Thoracic aorta (tissue), 2 donors: Measurements from ENCODE around the gene PCBP2. TPM values are rescaled to one million over a fixed set of nuclear protein-coding genes. Genes with fewer than 3 reads are reported as not detected.

Experiments
- ATAC-seq: fragments of 150-250 bp; one replicate; pipeline ENCODE4 v1.8.0; 2017; ENCODE audit warnings: low read depth; ENCODE audit not compliant: insufficient number of reproducible peaks, low FRiP score
- DNase-seq: peaks from one replicate; pipeline ENCODE4 v3.0.0-alpha.2; 2020; ENCODE audit warnings: low spot score
- H3K27ac ChIP-seq, 2 donors: fragments of 200-600 bp; sonication (generic); 1 replicate in 1 of 2; 2 replicates in 1 of 2; pipeline ENCODE4 v1.5.1; 2016; ENCODE audit warnings: mild to moderate bottlenecking in 2 of 2, moderate library complexity in 2 of 2
- H3K27me3 ChIP-seq: fragments of 200-600 bp; sonication (generic); replicated peaks from 2 replicates; pipeline ENCODE4 v1.6.0; 2016; ENCODE audit warnings: mild to moderate bottlenecking; ENCODE audit not compliant: insufficient read depth
- H3K36me3 ChIP-seq: fragments of 200-600 bp; sonication (generic); one replicate; pipeline ENCODE4 v1.5.1; 2016
- H3K4me1 ChIP-seq, 2 donors: fragments of 200-600 bp; sonication (generic); 1 replicate in 1 of 2; 2 replicates in 1 of 2; pipeline versions ENCODE4 v1.5.1 to v1.6.0; 2016; ENCODE audit warnings: low read depth in 2 of 2, mild to moderate bottlenecking in 1 of 2; ENCODE audit not compliant: control insufficient read depth in 1 of 2
- H3K4me3 ChIP-seq: fragments of 200-600 bp; sonication (generic); 2 replicates; pipeline ENCODE4 v1.5.1; 2016; ENCODE audit warnings: mild to moderate bottlenecking
- H3K9me3 ChIP-seq: fragments of 200-600 bp; sonication (generic); 2 replicates; pipeline ENCODE4 v1.5.1; 2016
- total RNA-seq, 2 donors: library from RNA; depleted of rRNA; stranded (reverse); fragments of >200 nt; gene quantifications; one replicate each; pipeline versions ENCODE4 v1.1.0 to v1.2.3, GENCODE V29; 2016
- TF ChIP-seq, protein P1 (sequence below): fragments of 200-600 bp; sonication (generic); IDR thresholded peaks from one replicate; pipeline ENCODE4 v1.5.1; 2019; ENCODE audit warnings: antibody characterized with exemption

The PCBP2 gene
- total RNA-seq, 2 donors from 2014 or later = 326 to 466 TPM

DNA sequence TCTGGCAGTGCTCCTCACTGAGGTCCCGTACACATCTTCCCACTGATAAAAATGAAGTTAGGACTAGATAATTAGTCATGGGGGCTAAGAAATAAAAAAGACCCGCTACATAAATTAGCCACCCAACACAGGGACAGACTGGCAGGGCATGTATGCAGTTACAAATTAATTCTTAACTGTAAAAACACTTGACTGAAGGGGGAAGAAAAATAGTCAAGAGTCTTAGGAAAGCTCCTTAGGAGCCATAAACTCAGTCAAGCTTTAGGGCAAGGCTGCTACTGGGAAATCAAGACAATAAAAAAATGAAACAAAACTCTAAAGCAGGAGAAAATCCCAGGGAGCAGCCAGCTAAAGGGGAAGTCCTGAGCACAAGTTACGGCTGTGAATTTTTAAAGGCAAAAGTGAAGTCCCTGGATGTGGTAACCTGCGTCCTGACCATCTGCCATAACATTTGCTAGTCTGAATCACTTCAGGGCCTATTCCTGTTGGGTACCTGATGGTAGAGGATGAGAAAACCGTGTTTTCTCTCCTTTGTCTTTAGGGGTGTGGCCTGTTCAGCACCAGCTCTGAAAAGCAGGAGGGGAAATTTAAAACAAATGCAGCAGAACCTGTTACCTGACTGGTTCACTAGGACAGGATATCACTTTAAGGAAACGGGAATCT lies 62.9 kb downstream of the PCBP2 start:
- TF ChIP-seq, protein P1, sequence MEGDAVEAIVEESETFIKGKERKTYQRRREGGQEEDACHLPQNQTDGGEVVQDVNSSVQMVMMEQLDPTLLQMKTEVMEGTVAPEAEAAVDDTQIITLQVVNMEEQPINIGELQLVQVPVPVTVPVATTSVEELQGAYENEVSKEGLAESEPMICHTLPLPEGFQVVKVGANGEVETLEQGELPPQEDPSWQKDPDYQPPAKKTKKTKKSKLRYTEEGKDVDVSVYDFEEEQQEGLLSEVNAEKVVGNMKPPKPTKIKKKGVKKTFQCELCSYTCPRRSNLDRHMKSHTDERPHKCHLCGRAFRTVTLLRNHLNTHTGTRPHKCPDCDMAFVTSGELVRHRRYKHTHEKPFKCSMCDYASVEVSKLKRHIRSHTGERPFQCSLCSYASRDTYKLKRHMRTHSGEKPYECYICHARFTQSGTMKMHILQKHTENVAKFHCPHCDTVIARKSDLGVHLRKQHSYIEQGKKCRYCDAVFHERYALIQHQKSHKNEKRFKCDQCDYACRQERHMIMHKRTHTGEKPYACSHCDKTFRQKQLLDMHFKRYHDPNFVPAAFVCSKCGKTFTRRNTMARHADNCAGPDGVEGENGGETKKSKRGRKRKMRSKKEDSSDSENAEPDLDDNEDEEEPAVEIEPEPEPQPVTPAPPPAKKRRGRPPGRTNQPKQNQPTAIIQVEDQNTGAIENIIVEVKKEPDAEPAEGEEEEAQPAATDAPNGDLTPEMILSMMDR = no peak
- no peak overlapping the region for H3K4me3 ChIP-seq
- H3K4me1 ChIP-seq = peaks cover 0 to 8% of the 10 kb centered on the region in 2 donors
- ATAC-seq (no peak), DNase-seq (no peak)
- no peaks in the 10 kb centered on the region for H3K9me3 ChIP-seq
- no peak overlapping the region for H3K27ac ChIP-seq
- no peaks in the 10 kb centered on the region for H3K27me3 ChIP-seq
- H3K36me3 ChIP-seq = peaks cover 69% of the 10 kb centered on the region

DNA sequence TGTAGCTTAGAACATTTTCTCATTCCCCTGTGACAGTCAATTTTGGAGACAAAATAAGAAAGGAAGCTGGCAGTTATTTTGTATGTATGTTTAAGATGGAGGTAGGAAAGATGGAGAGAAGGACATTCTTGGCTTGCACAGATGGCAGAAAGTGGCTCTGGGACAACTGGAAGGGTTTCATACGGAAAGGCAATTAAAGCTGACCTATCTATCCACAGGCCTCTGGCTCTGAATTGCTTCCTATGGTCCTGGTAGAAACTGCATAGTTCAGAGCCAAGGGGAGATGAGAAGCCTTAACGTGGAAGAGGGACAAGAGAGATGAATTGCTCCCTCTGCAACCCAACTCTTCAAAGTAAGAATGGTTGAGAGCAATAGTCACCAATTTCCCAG lies 63.4 kb downstream of the PCBP2 start:
- Histone ChIP-seq H3K36me3 (peaks cover 74% of the 10 kb centered on the region), H3K27me3 (no peaks in the 10 kb centered on the region)
- ATAC-seq = no peak

DNA sequence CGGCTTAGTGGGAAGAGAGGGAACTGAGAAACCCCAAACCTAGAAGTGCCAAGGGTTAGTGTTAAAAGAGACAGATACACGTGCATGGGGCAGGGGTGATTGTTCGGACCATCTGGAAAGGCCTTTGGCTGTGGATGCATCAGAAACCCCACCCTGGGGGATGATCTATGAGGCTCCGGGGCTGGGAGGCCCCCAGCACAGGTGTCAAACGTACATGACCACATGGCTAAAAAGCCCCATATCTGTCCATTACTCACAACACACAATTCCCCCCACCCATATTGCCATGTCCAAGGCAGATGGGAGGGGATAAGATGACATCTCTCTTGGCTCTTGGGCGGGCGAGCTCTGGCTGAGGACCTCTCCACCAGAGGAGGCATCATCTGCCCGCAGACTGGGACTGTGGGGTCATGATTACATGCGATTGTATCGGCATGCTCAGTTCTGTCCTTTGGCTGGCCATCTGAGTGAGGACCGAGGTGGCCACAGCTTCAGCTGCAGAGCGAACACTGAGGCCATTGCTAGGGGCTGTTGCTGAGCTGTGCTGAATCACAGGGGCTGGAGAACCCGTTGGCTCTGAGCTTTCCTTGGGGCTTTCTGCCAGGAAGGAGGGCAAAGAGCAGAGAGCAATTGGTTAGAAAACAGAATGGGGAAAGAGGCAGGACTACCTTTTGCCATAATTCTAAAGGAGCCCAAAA lies 65.0 kb downstream of the PCBP2 start:
- no peak for DNase-seq
- Histone ChIP-seq H3K9me3 (no peaks in the 10 kb centered on the region), H3K4me3 (no peak overlapping the region), H3K27me3 (no peaks in the 10 kb centered on the region), H3K4me1 (peaks cover 0 to 8% of the 10 kb centered on the region in 2 donors), H3K36me3 (peaks cover 77% of the 10 kb centered on the region), H3K27ac (no peak overlapping the region)
- ATAC-seq = no peak
- TF ChIP-seq, protein P1 = no peak

More for the DNA sequence above, 63.4 kb downstream of the PCBP2 start:
- Histone ChIP-seq H3K9me3 (no peaks in the 10 kb centered on the region), H3K27ac (no peak overlapping the region), H3K4me1 (peaks cover 0 to 8% of the 10 kb centered on the region in 2 donors), H3K4me3 (no peak overlapping the region)
- TF ChIP-seq, protein P1 = no peak
- no peak for DNase-seq

DNA sequence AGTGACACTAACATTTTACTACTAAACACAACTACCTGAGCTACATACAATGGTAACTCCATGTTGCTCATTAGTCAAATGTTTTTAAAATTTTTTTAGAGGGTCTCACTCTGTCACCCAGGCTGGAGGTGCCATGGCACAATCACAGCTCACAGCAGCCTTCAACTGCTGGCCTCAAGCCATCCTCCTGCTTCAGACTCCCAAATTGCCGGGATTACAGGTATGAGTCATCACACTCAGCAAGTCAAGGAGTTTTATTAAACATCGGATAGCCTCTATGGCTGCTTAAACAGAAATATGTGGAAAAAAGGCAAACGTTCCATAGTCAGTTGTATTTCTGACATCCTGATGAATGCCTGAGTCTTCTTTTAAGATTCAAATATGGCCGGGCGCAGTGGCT lies 66.5 kb downstream of the PCBP2 start:
- DNase-seq (no peak), ATAC-seq (no peak)
- Histone ChIP-seq H3K4me1 (peaks cover 0 to 8% of the 10 kb centered on the region in 2 donors), H3K27me3 (no peaks in the 10 kb centered on the region), H3K27ac (no peak overlapping the region), H3K4me3 (no peak overlapping the region), H3K36me3 (peaks cover 79% of the 10 kb centered on the region), H3K9me3 (no peaks in the 10 kb centered on the region)
- TF ChIP-seq, protein P1 = no peak

DNA sequence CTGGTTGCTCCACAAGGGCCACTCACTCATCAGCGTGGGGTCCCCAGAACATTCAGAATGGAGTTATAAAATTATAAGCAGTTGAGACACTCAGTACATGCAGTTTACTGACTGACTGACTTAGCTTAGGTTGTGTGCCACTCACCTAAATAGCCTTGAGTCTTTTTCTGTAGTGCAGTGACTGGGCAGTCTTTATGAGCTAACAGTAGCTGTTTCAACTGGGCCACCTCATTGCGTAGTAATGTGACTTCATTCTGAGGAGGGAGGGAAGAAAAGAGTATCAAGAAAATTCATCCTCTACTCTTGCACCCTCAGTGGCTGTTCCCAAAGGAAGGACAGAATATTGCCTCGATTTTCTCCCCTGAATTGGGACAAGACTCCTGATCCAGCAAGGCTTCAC lies 71.2 kb downstream of the PCBP2 start:
- Histone ChIP-seq H3K4me3 (no peak overlapping the region), H3K4me1 (no peaks in the 10 kb centered on the region), H3K36me3 (peaks cover 61% of the 10 kb centered on the region), H3K9me3 (no peaks in the 10 kb centered on the region), H3K27me3 (no peaks in the 10 kb centered on the region), H3K27ac (no peak overlapping the region)
- TF ChIP-seq, protein P1 = no peak
- no peak for ATAC-seq
- no peak for DNase-seq
